ENCODE results near the gene ZNF462.

Gene ZNF462

DNA sequence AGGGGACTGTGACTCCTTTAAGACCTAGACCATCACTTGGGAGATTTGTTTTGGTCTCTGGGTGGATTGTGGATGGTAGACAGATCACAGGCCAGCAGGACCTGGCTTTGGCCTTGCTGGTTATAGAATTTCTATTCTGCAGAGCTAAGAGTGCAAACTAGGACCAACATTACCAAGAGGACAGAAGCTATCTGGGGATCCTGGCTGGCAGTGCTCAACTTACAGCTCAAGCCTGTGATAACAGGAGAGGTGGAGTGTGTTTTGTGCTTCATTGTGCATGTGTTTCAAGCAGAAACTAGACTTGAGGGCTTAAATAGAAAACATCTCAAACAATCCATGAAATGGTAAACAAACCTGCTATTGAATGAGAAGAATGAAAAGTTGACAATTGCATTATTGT lies 106.7 kb downstream of the ZNF462 start:
- TF ChIP-seq TCF12 (IDR thresholded peaks at IDR 0.05; ENCODE audit: low read depth) = no peak
- TF ChIP-seq, protein P1, sequence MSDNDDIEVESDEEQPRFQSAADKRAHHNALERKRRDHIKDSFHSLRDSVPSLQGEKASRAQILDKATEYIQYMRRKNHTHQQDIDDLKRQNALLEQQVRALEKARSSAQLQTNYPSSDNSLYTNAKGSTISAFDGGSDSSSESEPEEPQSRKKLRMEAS (IDR thresholded peaks at IDR 0.05) = no peak
- no peak for TF ChIP-seq CEBPB (IDR thresholded peaks at IDR 0.05)

DNA sequence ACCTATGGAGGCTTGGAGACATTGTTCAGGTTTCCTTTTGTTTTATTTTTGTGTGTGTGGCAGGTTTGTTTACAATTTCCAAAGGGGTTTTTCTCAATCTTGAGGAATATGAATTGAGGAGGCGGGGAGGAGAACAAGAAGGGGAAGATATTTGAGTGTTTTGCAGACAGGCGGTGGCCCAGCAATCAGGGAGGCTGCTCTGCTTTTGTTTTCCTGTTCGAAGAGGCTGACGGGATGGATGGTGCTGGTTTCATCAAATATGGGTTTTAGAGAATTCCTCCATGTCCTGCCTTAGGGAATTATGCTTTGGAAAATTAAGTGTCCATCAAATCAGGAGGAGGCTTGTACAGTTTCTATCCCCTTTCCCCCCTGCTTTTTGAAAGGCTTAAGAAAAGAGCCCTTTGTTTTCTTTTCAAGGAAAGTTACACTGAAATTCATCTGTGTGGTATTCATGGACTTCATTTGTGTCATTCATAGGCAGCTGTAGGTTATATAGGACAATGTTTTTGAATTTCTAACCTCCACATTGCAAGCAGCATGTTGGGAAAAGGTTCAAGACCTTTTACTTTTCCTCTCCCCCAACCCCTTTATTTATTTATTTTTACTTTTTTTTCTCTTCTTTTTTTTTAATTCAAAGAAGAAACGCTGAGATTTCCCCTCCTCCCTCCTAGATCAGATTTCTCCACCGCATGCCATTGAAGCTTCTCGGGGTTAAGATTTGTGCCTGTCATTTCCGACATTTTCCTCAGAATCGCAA lies 107.4 kb downstream of the ZNF462 start:
- no peak for TF ChIP-seq EGR1 (IDR thresholded peaks at IDR 0.05)
- TF ChIP-seq, protein P1 (IDR thresholded peaks at IDR 0.05) = no peak
- TF ChIP-seq, protein P2, sequence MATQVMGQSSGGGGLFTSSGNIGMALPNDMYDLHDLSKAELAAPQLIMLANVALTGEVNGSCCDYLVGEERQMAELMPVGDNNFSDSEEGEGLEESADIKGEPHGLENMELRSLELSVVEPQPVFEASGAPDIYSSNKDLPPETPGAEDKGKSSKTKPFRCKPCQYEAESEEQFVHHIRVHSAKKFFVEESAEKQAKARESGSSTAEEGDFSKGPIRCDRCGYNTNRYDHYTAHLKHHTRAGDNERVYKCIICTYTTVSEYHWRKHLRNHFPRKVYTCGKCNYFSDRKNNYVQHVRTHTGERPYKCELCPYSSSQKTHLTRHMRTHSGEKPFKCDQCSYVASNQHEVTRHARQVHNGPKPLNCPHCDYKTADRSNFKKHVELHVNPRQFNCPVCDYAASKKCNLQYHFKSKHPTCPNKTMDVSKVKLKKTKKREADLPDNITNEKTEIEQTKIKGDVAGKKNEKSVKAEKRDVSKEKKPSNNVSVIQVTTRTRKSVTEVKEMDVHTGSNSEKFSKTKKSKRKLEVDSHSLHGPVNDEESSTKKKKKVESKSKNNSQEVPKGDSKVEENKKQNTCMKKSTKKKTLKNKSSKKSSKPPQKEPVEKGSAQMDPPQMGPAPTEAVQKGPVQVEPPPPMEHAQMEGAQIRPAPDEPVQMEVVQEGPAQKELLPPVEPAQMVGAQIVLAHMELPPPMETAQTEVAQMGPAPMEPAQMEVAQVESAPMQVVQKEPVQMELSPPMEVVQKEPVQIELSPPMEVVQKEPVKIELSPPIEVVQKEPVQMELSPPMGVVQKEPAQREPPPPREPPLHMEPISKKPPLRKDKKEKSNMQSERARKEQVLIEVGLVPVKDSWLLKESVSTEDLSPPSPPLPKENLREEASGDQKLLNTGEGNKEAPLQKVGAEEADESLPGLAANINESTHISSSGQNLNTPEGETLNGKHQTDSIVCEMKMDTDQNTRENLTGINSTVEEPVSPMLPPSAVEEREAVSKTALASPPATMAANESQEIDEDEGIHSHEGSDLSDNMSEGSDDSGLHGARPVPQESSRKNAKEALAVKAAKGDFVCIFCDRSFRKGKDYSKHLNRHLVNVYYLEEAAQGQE (IDR thresholded peaks at IDR 0.05; ENCODE audit: low read depth) = no peak

DNA sequence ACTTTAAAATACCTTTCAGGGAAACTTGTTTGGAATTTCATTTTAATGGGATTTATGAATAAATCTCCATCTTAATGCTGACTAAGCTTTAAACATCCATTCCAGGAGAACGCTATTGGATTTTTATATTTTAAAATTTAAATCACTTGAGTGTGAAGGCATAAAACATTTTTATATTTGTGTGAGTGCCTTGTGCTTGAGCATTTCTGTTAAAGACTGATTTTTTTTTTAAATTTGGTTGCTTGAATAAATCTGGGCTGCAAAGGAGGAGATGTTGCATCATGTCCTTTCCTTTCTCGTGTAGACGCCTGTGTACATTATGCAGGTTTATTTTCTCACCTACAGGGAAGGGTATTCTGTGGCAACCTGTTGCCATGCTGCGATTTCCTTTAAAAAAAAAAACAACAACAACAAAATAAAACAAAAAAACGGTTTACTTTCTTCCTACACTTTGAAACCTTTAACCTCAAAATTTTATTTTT lies 108.1 kb downstream of the ZNF462 start:
- TF ChIP-seq, protein P2 (IDR thresholded peaks at IDR 0.05; ENCODE audit: low read depth) = no peak
- TF ChIP-seq FOXM1 (IDR thresholded peaks at IDR 0.05; ENCODE audit: borderline replicate concordance, low read depth) = no peak

DNA sequence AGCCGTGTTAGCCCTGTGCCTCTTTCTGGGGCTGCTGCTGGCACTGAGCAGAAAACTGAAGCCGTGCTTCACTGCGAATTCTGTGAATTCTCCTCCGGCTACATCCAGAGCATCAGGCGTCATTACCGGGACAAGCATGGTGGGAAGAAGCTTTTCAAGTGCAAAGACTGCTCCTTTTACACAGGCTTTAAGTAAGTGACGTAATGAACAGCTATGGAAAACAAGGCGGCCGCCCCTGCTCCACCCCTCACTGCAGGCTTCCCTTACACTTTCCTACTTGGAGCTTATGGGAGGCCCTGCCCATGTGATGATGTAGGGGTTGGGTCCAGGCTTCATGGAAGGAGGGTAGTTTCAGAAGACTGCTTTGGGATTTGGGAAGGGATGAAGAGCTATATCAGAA lies 109.1 kb downstream of the ZNF462 start:
- no peak for TF ChIP-seq YY1 (IDR thresholded peaks at IDR 0.05; ENCODE audit: low read depth)
- TF ChIP-seq, protein P1 (IDR thresholded peaks at IDR 0.05) = no peak

DNA sequence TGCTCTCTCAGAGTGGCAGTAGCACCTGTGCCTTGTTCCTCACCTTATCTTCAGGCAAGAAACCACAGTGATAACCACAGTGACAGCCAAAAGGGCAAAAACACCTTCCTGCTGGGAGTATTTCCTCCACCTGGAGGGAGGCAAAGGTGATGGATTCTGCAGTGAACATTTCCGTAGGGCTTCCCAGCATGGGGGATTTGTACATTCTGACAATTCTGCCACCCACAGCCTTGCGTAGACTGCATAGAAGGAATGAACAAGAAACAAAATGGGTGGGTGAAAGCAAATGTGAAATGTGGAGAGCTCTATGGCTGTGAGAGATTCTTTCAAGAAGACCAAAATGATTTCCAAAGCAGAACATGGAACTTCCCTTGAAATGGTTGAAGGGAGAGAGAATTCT lies 111.4 kb downstream of the ZNF462 start:
- TF ChIP-seq EGR1 (IDR thresholded peaks at IDR 0.05) = no peak
- TF ChIP-seq CEBPB (IDR thresholded peaks at IDR 0.05) = no peak
- TF ChIP-seq ZBTB7A (IDR thresholded peaks at IDR 0.05; ENCODE audit: low read depth) = no peak
- no peak for TF ChIP-seq TAF1 (IDR thresholded peaks at IDR 0.05; ENCODE audit: low read depth)
- TF ChIP-seq TCF12 (IDR thresholded peaks at IDR 0.05; ENCODE audit: low read depth) = no peak
- TF ChIP-seq, protein P1 (IDR thresholded peaks at IDR 0.05) = no peak
- TF ChIP-seq, protein P2 (IDR thresholded peaks at IDR 0.05; ENCODE audit: low read depth) = no peak

DNA sequence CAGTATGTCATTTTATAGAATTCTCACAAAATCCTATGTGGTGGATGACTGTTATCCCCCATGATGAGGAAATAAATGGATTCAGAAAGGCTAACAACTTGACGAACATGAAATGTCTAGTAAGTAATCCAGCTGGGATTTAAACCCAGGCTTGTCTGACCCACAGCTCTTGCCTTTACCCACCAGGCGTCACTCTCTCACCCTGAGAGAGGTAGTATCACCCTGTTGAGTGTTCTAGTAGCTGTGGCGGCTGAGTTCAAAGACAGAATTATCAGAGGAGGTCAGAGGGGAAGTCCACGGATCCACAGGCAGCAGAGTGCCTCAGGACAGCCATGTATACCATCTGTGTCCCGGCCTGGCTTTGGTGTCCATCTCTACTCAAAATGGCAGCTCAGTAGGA lies 113.8 kb downstream of the ZNF462 start:
- TF ChIP-seq TEAD4 (IDR thresholded peaks at IDR 0.05) (no peak), NFIC (IDR thresholded peaks at IDR 0.05) (no peak), FOXM1 (IDR thresholded peaks at IDR 0.05; ENCODE audit: borderline replicate concordance, low read depth) (no peak), CEBPB (IDR thresholded peaks at IDR 0.05) (no peak), ZBTB7A (IDR thresholded peaks at IDR 0.05; ENCODE audit: low read depth) (no peak), YY1 (IDR thresholded peaks at IDR 0.05; ENCODE audit: low read depth) (no peak), CREB1 (IDR thresholded peaks at IDR 0.05; ENCODE audit: low read depth) (no peak), RAD21 (IDR thresholded peaks at IDR 0.05; ENCODE audit: low read depth) (no peak), TAF1 (IDR thresholded peaks at IDR 0.05; ENCODE audit: low read depth) (no peak), EP300 (IDR thresholded peaks at IDR 0.05; ENCODE audit: borderline replicate concordance) (no peak), EGR1 (IDR thresholded peaks at IDR 0.05) (no peak)
- TF ChIP-seq, protein P2 (IDR thresholded peaks at IDR 0.05; ENCODE audit: low read depth) = no peak

Data from Ishikawa (cell line).